B cell (primary cell): Measurements from ENCODE around the gene CGRRF1. TPM values are rescaled to one million over a fixed set of nuclear protein-coding genes. Genes with fewer than 3 reads are reported as not detected.

Source experiments
- ATAC-seq: fragments of 200-7000 bp; cut with Tn5 transposase; one replicate; pipeline ENCODE4 v1.10.0; 2021; ENCODE audit warnings: low read depth, mild to moderate bottlenecking, moderate number of reproducible peaks, moderate library complexity
- CTCF ChIA-PET: fragments of 350-600 bp; sonication (Branson Sonifier 250); formaldehyde crosslinking; loops from one replicate; lab custom pipeline; 2021; ENCODE audit warnings: antibody characterized with exemption, inconsistent platforms; lab: Charles Lee
- POLR2A ChIA-PET: fragments of 350-600 bp; sonication (Branson Sonifier 250); formaldehyde crosslinking; loops from one replicate; lab custom pipeline; 2021; ENCODE audit warnings: antibody characterized with exemption; lab: Charles Lee
- DNase-seq: peaks from one replicate; pipeline ENCODE4 v3.0.0; 2013
- H2AFZ ChIP-seq: 2 replicates; pipeline ENCODE4 v1.6.1; 2012; ENCODE audit warnings: mild to moderate bottlenecking, low read depth, low read length; ENCODE audit not compliant: insufficient read depth, poor library complexity, severe bottlenecking
- H3K27ac ChIP-seq, 2 donors: 1 replicate in 1 of 2; 2 replicates in 1 of 2; pipeline ENCODE4 v1.5.1; 2012 to 2013; ENCODE audit warnings: low read length in 2 of 2, mild to moderate bottlenecking in 2 of 2, moderate library complexity in 1 of 2
- H3K27me3 ChIP-seq, 4 experiments: fragments of 200-600 bp in 1 of 4; sonication (generic) in 1 of 4; replicated peaks in 1 of 4; 1 replicate in 2 of 4; 2 replicates in 2 of 4; pipeline versions ENCODE4 v1.6.1 to v1.7.0; 2013 to 2016; ENCODE audit warnings: low read length in 3 of 4, mild to moderate bottlenecking in 2 of 4, mixed read lengths in 1 of 4, moderate library complexity in 1 of 4; ENCODE audit not compliant: insufficient read depth in 4 of 4, control insufficient read depth in 3 of 4; ENCODE audit errors: control extremely low read depth in 1 of 4
- H3K36me3 ChIP-seq, 2 experiments: replicated peaks in 1 of 2; 1 replicate in 1 of 2; 2 replicates in 1 of 2; pipeline versions ENCODE4 v1.6.1 to v1.7.1; 2013; ENCODE audit warnings: low read length in 1 of 2; ENCODE audit not compliant: insufficient read depth in 2 of 2, control insufficient read depth in 1 of 2; ENCODE audit errors: control extremely low read depth in 1 of 2, extremely low read depth in 1 of 2
- H3K4me1 ChIP-seq, 2 donors: fragments of 200-600 bp in 1 of 2; sonication (generic) in 1 of 2; 1 replicate in 1 of 2; 2 replicates in 1 of 2; pipeline versions ENCODE4 v1.5.1 to v1.6.1; 2013 to 2017; ENCODE audit warnings: low read length in 2 of 2; ENCODE audit not compliant: control insufficient read depth in 2 of 2, insufficient read depth in 2 of 2
- H3K4me2 ChIP-seq: replicated peaks from 2 replicates; pipeline ENCODE3; 2012; ENCODE audit warnings: mild to moderate bottlenecking, low read depth, low read length; ENCODE audit not compliant: poor library complexity, severe bottlenecking
- H3K4me3 ChIP-seq, 5 experiments: fragments of 200-600 bp in 1 of 5; sonication (generic) in 1 of 5; 1 replicate in 3 of 5; 2 replicates in 2 of 5; pipeline versions ENCODE4 v1.5.1 to v1.7.0; 2011 to 2016; ENCODE audit warnings: low read length in 4 of 5, mild to moderate bottlenecking in 4 of 5, low read depth in 2 of 5, control low read depth in 1 of 5, moderate library complexity in 1 of 5; ENCODE audit not compliant: insufficient read depth in 1 of 5; ENCODE audit errors: control extremely low read depth in 1 of 5, extremely low read depth in 1 of 5
- H3K79me2 ChIP-seq: fragments of 200-600 bp; sonication (generic); one replicate; pipeline ENCODE4 v1.6.0; 2016; ENCODE audit warnings: low read length; ENCODE audit not compliant: control insufficient read depth, insufficient read depth
- H3K9ac ChIP-seq: fragments of 200-600 bp; sonication (generic); 2 replicates; pipeline ENCODE4 v1.6.1; 2017; ENCODE audit warnings: mild to moderate bottlenecking, low read length, moderate library complexity
- H3K9me3 ChIP-seq, 3 donors: one replicate each; pipeline versions ENCODE4 v1.6.1 to v1.7.1; 2013; ENCODE audit warnings: low read length in 2 of 3; ENCODE audit not compliant: control insufficient read depth in 2 of 3, insufficient read depth in 1 of 3; ENCODE audit errors: control extremely low read depth in 1 of 3
- H4K20me1 ChIP-seq: 2 replicates; pipeline ENCODE4 v1.6.0; 2012; ENCODE audit warnings: mild to moderate bottlenecking, low read length; ENCODE audit not compliant: insufficient read depth, control insufficient read depth, poor library complexity, severe bottlenecking
- H3K27ac Mint-ChIP-seq: one replicate; pipeline ENCODE4 v1.8.0; 2021; ENCODE audit warnings: mixed read lengths
- H3K27me3 Mint-ChIP-seq: one replicate; pipeline ENCODE4 v1.8.0; 2021; ENCODE audit warnings: mixed read lengths
- H3K4me1 Mint-ChIP-seq: one replicate; pipeline ENCODE4 v1.8.0; 2021; ENCODE audit warnings: mixed read lengths
- H3K4me3 Mint-ChIP-seq: one replicate; pipeline ENCODE4 v1.8.0; 2021; ENCODE audit warnings: mixed read lengths
- H3K9me3 Mint-ChIP-seq: one replicate; pipeline ENCODE4 v1.8.0; 2022; ENCODE audit warnings: mixed read lengths; ENCODE audit not compliant: insufficient read depth
- CTCF ChIP-seq: fragments of 200-600 bp; IDR thresholded peaks from one replicate; pipeline ENCODE4 v1.8.0; 2022; ENCODE audit warnings: antibody characterized with exemption, mild to moderate bottlenecking
- EZH2 ChIP-seq: IDR thresholded peaks from 2 replicates; pipeline ENCODE4 v1.6.1; 2012; ENCODE audit warnings: borderline replicate concordance, low read depth, mild to moderate bottlenecking, moderate library complexity, low read length; ENCODE audit not compliant: insufficient read depth, poor library complexity, severe bottlenecking
- WGBS: methylation state at CpG from one replicate; pipeline ENCODE4 v1.1.5; 2013; ENCODE audit warnings: missing lambda C conversion rate; ENCODE audit not compliant: insufficient coverage; 5-methylcytosine and 5-hydroxymethylcytosine counted together
- intact Hi-C: fragments of 100-400 bp; cut with micrococcal nuclease; formaldehyde crosslinking; loops from one replicate; pipeline ENCODE4 v1.10.0; 2022
- polyA plus RNA-seq: library from polyadenylated mRNA; depleted of rRNA; stranded (reverse); fragments of >200 nt; gene quantifications from 2 replicates; pipeline ENCODE4 v1.2.3, GENCODE V29; 2012
- total RNA-seq, 2 donors: library from RNA; stranded (reverse); fragments of 120-200 nt in 1 of 2; gene quantifications; 1 replicate in 1 of 2; 2 replicates in 1 of 2; pipeline versions ENCODE4 v1.2.3 to v1.2.4, GENCODE V29; 2013 to 2022

CGRRF1 gene
- total and polyA plus RNA-seq, 2 donors (not counting 1 experiment from before 2014, with no cell fraction given): 10.0 to 15.8 TPM

DNA sequence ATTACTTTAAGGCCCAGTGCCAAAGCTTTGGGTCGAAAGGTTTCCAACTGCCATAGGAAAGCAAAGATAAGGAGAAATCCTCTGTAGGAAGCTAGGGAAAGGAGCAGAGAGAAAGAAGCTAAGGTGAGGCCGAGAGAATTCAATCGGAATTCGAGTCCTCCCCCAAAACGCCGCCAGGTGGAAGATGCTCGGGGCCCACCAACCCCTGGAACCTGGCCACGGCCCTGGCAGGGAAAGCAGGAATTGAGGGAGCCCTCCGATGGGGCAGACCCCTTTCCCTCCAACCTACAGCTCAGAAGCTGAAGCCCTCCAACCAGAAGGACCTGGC, 21.4 kb upstream of the CGRRF1 start:
- ATAC-seq: no peak
- peaks cover 41 to 56% of the 10 kb centered on the region in 2 donors for H3K4me1 ChIP-seq
- Mint-ChIP-seq H3K27ac (peak overlapping the region; percentile 93), H3K27me3 (no peaks in the 10 kb centered on the region), H3K4me3 (peak overlapping the region; percentile 97), H3K9me3 (no peaks in the 10 kb centered on the region), H3K4me1 (peaks cover 62% of the 10 kb centered on the region)
- no peak for DNase-seq
- TF ChIP-seq EZH2 (no peak), CTCF (peak; percentile 24)
- CTCF ChIA-PET: interaction anchor here (0.6 to 4.5 kb wide), 10 partner anchors 20 to 393 kb away, joined by 3 to 38 read pairs (median 3); partner anchors contain the start of genes CGRRF1 and CNIH1
- peaks cover 81% of the 10 kb centered on the region for H3K79me2 ChIP-seq
- no peaks in the 10 kb centered on the region for H3K9me3 ChIP-seq
- peaks cover 0 to under 1% of the 10 kb centered on the region in 2 experiments for H3K36me3 ChIP-seq
- peak overlapping the region; percentile 89 for H3K9ac ChIP-seq
- peak overlapping the region; percentile 99 for H2AFZ ChIP-seq
- H3K4me2 ChIP-seq: peak overlapping the region; percentile 89
- peak overlapping the region; percentile 67 to 97 (median 71) for H3K4me3 ChIP-seq
- no peaks in the 10 kb centered on the region for H3K27me3 ChIP-seq
- 0% methylated on average over 9 of the region's 9 CpGs for WGBS
- H3K27ac ChIP-seq: peak overlapping the region; percentile 82 to 97
- H4K20me1 ChIP-seq: no peaks in the 10 kb centered on the region
- intact Hi-C loops: loop anchor here (1.0 to 5.0 kb wide), 3 partner anchors 79 to 1336 kb away; partner anchors contain the start of genes DDHD1 and SAMD4A
- POLR2A ChIA-PET: interaction anchor here (1.2 kb wide), 1 partner anchor 21 kb away, joined by 4 read pairs; the partner anchor contains the start of gene CGRRF1

- Mint-ChIP-seq H3K27me3 (no peaks in the 10 kb centered on the region), H3K27ac (peak within 1 kb of the TSS; percentile 98), H3K9me3 (no peaks in the 10 kb centered on the region), H3K4me3 (peak within 1 kb of the TSS; percentile 97), H3K4me1 (peaks cover 57% of the 10 kb centered on the region)
- Histone ChIP-seq H3K9me3 (no peaks in the 10 kb centered on the region), H3K36me3 (no peaks in the 10 kb centered on the region), H3K27me3 (no peaks in the 10 kb centered on the region), H2AFZ (peak within 1 kb of the TSS; percentile 99), H3K4me2 (peak within 1 kb of the TSS; percentile 89), H3K4me1 (peaks cover 41 to 52% of the 10 kb centered on the region in 2 donors), H3K27ac (peak within 1 kb of the TSS; percentile 82 to 97), H4K20me1 (no peaks in the 10 kb centered on the region), H3K4me3 (peak within 1 kb of the TSS; percentile 69 to 97 (median 83)), H3K79me2 (peaks cover 83% of the 10 kb centered on the region), H3K9ac (peak within 1 kb of the TSS; percentile 89)
- intact Hi-C loops: loop anchor here (1.0 to 5.0 kb wide), 5 partner anchors 21 to 1336 kb away; partner anchors contain the start of genes CGRRF1, CNIH1, DDHD1 and SAMD4A
- peak; percentile 96 for ATAC-seq
- WGBS: under 1% methylated on average over 46 of the region's 51 CpGs
- ChIA-PET POLR2A (interaction anchor here (0.6 to 1.2 kb wide), 5 partner anchors 10 to 1800 kb away, joined by 3 to 7 read pairs (median 4); partner anchors contain the start of gene CGRRF1), CTCF (interaction anchor here (0.8 to 4.5 kb wide), 10 partner anchors 17 to 393 kb away, joined by 3 to 38 read pairs (median 3); partner anchors contain the start of genes CGRRF1 and CNIH1)
- DNase-seq: peak; percentile 92
- TF ChIP-seq CTCF: no peak
- TF ChIP-seq EZH2: no peak
Measured at GRCh38 chr14:54488646-54489317, 20.9 kb upstream of the CGRRF1 start, which contains the start of gene GMFB. TSS of gene GMFB (minus strand) at chr14:54488980. CDS start at chr14:54488927, 53 bp downstream.
